G401 (cell line): ENCODE measurements around the gene IL1B. TPM values are rescaled to one million over a fixed set of nuclear protein-coding genes. Genes with fewer than 3 reads are reported as not detected.

ENCODE experiments used
- DNase-seq: peaks from one replicate; pipeline ENCODE4 v3.0.0-alpha.2; 2015; ENCODE audit warnings: low spot score
- in situ Hi-C: cut with HindIII; loops from 2 replicates; pipeline ENCODE4 v1.10.0; 2016; ENCODE audit warnings: low sequenced_read_pairs, mixed read lengths
- total RNA-seq: library from RNA; depleted of rRNA; stranded (reverse); fragments of >200 nt; shearing (Covaris generic); gene quantifications from 2 replicates; pipeline ENCODE4 v1.2.3, GENCODE V29; 2014; rRNA removed

The IL1B gene
- total RNA-seq, 1 experiment from 2014 or later: not detected

DNA sequence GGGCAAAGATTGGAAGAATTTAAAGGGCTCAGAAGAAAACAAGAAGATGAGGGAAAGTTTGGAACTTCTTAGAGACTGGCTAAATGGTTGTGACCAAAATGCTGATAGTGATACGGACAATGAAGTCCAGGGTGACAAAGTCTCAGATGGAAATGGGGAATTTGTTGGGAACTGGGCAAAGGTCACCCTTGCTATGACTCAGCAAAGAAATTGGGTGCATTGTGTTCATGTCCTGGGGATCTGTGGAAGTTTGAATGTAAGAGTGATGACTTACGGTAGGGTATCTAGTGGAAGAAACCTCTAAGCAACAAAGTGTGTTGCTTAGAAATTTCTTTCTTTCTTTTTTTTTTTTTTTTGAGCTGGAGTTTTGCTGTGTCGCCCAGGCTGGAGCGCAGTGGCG lies 46.3 kb downstream of the IL1B start:
- no peak for DNase-seq
- in situ Hi-C loops: no loop called here

DNA sequence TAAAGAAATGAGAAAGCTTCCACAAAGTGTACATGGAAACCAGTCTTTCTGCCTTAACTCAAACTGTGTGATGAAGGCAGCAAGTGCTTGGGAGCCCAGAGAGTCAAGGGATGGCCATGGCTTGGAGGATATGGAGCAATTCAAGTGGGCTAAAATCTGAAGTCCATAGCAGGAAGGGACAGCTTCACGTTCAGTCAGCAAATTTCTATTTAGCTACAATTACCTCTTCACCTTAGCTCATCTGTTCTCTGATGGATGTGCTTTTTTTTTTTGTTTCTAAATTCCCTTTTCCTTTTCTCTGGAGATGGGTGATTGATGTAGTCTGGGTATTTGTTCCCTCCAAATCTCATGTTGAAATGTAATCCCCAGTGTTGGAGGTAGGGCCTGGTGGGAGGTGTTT lies 47.4 kb downstream of the IL1B start:
- no peak for DNase-seq
- in situ Hi-C loops: no loop called here

GRCh38 chr2:112788653-112789052 lies 47.9 kb downstream of the IL1B start:
- in situ Hi-C loops: no loop called here
- no peak for DNase-seq

GRCh38 chr2:112787729-112788393 lies 48.7 kb downstream of the IL1B start:
- no peak for DNase-seq
- in situ Hi-C loops: no loop called here

DNA sequence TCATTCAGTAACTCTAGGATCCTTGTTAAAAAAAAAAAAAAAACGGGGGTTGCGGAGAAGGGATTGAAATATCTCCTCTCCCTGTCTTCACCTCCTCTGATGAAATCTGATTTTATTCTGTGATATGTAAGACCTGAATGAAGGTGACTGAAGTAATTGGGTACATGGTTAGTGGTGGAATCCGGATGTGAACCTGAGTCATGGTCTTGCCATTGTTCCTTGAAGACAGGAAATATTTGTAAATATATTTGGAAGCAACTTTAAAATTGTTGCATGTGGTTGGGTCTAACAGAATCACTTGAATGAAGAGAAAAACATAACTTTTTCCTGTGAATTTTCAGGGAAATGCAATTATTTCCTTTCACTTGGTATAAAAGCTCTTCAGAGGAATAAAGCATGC lies 49.3 kb downstream of the IL1B start:
- in situ Hi-C loops: no loop called here
- no peak for DNase-seq

DNA sequence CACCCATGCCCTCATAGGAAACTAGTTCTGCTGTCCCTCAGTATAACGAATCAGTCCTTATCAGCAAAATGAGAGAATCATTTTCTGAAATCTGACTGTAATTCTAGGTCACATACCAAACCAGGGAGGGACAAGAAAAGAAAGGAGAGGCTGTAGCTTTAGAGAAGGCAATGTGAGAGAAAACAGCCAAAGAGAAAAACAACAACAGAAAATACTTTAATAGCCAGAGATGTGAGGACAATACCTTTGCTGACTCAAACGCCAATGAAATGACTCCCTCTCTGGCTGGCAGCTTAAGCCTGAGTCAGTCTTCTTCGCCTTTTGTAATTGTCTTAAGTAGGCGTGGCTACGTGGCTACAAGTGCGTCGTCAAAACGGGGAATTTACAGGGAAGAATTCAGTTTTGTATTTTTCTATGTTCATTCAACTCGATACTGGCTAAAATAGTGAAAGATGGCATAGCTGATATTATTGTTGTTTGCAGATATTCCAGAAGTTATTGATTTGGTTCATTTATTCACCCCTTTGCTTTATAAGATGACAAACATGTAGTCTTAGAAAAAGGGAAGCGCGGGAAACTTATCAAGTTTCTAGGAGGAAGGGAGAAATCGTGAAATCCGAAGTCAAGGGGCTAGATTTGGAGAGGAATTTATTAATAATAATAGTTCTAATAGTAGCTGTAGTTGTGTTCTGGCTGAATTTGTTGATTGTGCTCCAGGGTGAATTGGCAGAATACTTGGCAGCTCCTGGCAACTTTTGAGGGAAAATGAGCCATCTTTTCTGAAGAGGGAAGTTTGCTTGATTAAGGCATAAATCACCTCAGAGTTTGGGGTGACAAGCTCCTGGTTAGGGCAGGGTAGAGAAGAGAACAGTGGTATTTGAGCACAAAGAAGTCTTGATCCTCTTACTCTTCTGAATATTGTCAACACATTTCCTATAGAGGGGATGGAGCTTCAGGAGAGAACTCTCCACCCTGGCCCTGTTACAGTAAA lies 52.1 kb downstream of the IL1B start, which contains the start of gene IL1A:
Gene IL1A (minus strand): TSS at position 295 of the 991 bp plus-strand sequence. CDS start 723 bp downstream, outside the sequence.
- DNase-seq: no peak
- in situ Hi-C loops: no loop called here

- in situ Hi-C loops: no loop called here
- DNase-seq: no peak
Measured at GRCh38 chr2:112783187-112783714, 53.3 kb downstream of the IL1B start.

DNA sequence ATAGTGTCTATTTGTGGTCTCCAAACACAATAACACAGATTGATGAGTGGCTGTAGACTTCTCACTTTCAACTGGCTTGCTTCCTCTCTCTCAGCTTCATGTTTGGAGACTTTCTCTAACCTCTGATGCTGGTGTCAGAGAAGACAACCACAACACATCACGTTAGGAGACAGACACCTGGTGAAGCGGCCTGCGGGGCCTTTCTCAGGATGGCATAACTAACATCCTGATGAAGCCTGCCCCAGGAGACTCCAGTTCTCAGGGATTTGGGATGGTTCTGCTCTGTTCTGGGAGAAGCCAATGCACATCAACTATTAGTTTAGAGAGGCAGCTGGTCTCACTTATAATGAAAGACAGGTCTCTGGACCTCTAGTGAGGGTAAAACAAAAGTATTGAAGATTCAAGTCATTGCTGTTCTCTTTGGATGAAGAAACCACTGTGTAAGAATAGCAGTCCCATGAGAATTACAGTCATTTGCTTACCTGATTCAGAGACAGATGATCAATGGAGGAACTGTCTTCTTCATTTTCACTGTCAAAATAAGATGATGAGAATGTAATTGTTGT lies 54.3 kb downstream of the IL1B start:
- DNase-seq: no peak
- in situ Hi-C loops: no loop called here

Other genes starting within 250 kb of the IL1B start
- gene SLC20A1, start 190.8 kb downstream of the IL1B start, total RNA-seq: 81.9 and 125 TPM in 2 replicates
- gene NT5DC4, start 115.8 kb downstream of the IL1B start, total RNA-seq: not detected in 2 replicates
- gene CKAP2L, start 72.2 kb downstream of the IL1B start, total RNA-seq: 6.5 and 7.7 TPM in 2 replicates
- gene IL1A, start 52.3 kb downstream of the IL1B start, total RNA-seq: not detected in 2 replicates
- gene IL37, start 74.4 kb upstream of the IL1B start, total RNA-seq: not detected in 2 replicates
- not detected in 2 replicates for gene IL36G, start 141.2 kb upstream of the IL1B start, total RNA-seq
- not detected in 2 replicates for gene IL36A, start 168.7 kb upstream of the IL1B start, total RNA-seq
- gene IL36B, start 216.1 kb upstream of the IL1B start, total RNA-seq: not detected in 2 replicates
- gene IL36RN, start 222.4 kb upstream of the IL1B start, total RNA-seq: not detected in 2 replicates
- not detected in 2 replicates for gene IL1F10, start 231.2 kb upstream of the IL1B start, total RNA-seq